Cortex of kidney (tissue), 1 donor: ENCODE measurements around the gene POTEM.
"Not testable (repeated sequence)": the region's sequence is repeated elsewhere in the genome, so short reads cannot be mapped to it uniquely, and the experiment has no call there.

ENCODE experiments used
- DNase-seq: peaks from one replicate; lab custom pipeline; 2025; lab: John Stamatoyannopoulos, UW

Gene POTEM

DNA sequence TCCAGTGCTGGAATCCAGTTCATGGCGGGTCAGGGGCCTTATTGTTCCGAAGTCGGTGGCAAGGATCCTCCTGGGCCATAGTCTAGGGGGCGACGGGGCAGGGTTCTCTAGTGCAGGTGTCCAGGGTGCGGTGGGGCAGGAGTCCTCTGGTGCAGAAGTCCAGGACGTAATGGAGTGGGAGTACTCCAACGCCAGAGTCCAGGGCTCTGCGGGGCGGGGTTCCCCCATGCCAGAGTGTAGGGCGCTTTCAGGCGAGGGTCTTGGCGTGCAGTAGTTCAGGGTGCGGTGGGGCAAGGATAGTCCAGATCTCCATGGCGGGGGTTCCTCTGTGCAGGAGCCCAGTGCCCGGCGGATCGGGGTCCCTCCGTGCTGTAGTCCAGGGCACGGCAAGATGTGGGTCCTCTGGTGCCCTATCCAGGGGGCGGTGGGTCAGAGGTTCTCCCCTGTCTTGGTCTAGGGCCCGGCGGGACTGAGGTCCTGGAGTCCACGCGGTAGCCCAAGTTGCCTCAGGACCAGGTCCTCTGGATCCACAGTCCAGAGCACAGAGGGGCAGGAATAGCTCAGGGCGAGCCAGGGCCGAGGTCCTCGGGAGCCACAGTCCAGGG is 70.9 kb downstream of the POTEM start:
- DNase-seq: not testable (repeated sequence)

DNA sequence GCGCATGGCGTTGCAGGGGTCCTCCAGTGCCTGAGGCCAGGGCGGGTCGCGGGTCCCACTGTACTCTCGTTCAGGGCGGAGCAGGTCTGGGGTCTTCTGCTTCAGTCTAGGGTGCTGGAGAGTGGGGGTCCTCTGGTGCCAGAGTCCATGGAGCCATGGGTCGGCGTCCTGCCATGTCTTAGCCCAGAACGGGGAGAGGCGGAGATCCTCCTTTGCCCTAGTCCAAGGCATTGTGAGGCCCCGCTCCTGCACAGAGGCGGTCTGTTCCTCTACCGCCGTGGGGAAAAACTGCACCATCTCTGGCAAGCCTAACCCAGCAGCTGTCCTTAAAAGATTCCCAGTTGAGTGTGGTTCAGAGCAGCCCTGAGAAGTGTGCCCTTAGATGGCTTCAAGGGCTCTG is 71.6 kb downstream of the POTEM start:
- DNase-seq: not testable (repeated sequence)

DNA sequence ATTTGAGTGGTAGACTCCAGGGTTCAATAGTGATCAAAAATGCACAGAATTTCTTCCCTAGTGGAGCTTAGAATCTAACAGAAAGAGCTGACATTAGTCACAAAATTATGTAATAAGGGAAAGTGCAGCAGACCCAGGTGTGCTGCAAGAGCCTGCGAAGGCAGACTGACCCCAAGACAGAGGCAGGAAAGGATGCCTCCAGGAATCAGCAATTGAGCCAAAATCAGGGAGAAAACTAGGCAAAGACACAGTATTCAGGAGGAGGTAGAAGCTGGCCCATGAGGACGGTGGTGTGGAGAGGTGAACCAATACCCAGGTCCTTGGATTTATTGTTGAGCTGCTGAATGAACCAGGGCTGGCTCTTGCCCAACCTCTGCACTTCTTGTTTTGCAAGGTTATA is 76.2 kb downstream of the POTEM start:
- DNase-seq: not testable (repeated sequence)
